NB4 (cell line): Measurements from ENCODE around the gene PARD3.

ENCODE experiments used
- CTCF ChIP-seq: IDR thresholded peaks from one replicate; pipeline ENCODE4 v1.5.1; 2012; ENCODE audit warnings: low read depth, low read length
- MAX ChIP-seq: IDR thresholded peaks from 2 replicates; pipeline ENCODE4 v1.6.1; 2011; ENCODE audit warnings: low read depth, low read length
- MYC ChIP-seq: IDR thresholded peaks from 2 replicates; pipeline ENCODE4 v1.6.1; 2011; ENCODE audit warnings: low read depth, low read length
- POLR2A ChIP-seq: IDR thresholded peaks from 2 replicates; pipeline ENCODE4 v1.6.1; 2011; ENCODE audit warnings: mild to moderate bottlenecking; ENCODE audit not compliant: insufficient read length; ENCODE audit errors: extremely low read depth

GRCh38 chr10:34126371-34127151 is 688.5 kb downstream of the PARD3 start:
- no peak for TF ChIP-seq CTCF
- no peak for TF ChIP-seq POLR2A
- no peak for TF ChIP-seq MAX
- no peak for TF ChIP-seq MYC
